Liver (tissue), 9 donors: Measurements from ENCODE around the gene RASAL2. TPM values are rescaled to one million over a fixed set of nuclear protein-coding genes. Genes with fewer than 3 reads are reported as not detected.

Experiments
- DNase-seq: peaks from one replicate; pipeline ENCODE4 v3.0.0-alpha.2; 2017; ENCODE audit warnings: low spot score
- H3K27ac ChIP-seq, 2 donors: one replicate each; pipeline ENCODE4 v1.7.0; 2013; ENCODE audit warnings: inconsistent platforms in 2 of 2, low read length in 2 of 2, control low read depth in 1 of 2, low read depth in 1 of 2, mild to moderate bottlenecking in 1 of 2
- H3K27me3 ChIP-seq, 4 donors: one replicate each; pipeline versions ENCODE4 v1.6.1 to v1.7.0; 2013; ENCODE audit warnings: low read length in 3 of 4, inconsistent platforms in 1 of 4, mild to moderate bottlenecking in 1 of 4, moderate library complexity in 1 of 4; ENCODE audit not compliant: control insufficient read depth in 4 of 4, insufficient read depth in 4 of 4
- H3K36me3 ChIP-seq, 4 donors: one replicate each; pipeline versions ENCODE4 v1.6.1 to v1.7.0; 2013; ENCODE audit warnings: low read length in 3 of 4, mild to moderate bottlenecking in 3 of 4, low read depth in 1 of 4, moderate library complexity in 1 of 4; ENCODE audit not compliant: control insufficient read depth in 4 of 4, insufficient read depth in 3 of 4
- H3K4me1 ChIP-seq, 4 donors: one replicate each; pipeline versions ENCODE4 v1.6.1 to v1.7.0; 2013; ENCODE audit warnings: low read length in 3 of 4, mild to moderate bottlenecking in 3 of 4, moderate library complexity in 1 of 4; ENCODE audit not compliant: control insufficient read depth in 4 of 4, insufficient read depth in 4 of 4
- H3K4me3 ChIP-seq, 3 donors: one replicate each; pipeline versions ENCODE4 v1.6.1 to v1.7.0; 2013; ENCODE audit warnings: low read length in 3 of 3, control low read depth in 1 of 3, low read depth in 1 of 3, mild to moderate bottlenecking in 1 of 3
- H3K9ac ChIP-seq, 2 donors: one replicate each; pipeline ENCODE4 v1.7.0; 2013; ENCODE audit warnings: low read length in 2 of 2, mild to moderate bottlenecking in 2 of 2, moderate library complexity in 2 of 2, control low read depth in 1 of 2, low read depth in 1 of 2
- H3K9me3 ChIP-seq, 4 donors: one replicate each; pipeline versions ENCODE4 v1.6.1 to v1.7.0; 2013; ENCODE audit warnings: low read length in 3 of 4; ENCODE audit not compliant: control insufficient read depth in 4 of 4
- ATF3 ChIP-seq: IDR thresholded peaks from 2 replicates; pipeline ENCODE4 v1.6.1; 2016; ENCODE audit warnings: antibody characterized with exemption
- CTCF ChIP-seq: fragments of 150-350 bp; IDR thresholded peaks from 2 replicates; pipeline ENCODE4 v1.5.1; 2017; ENCODE audit warnings: improper control_type of control experiment, low read depth, low read length; ENCODE audit not compliant: missing input control
- EGR1 ChIP-seq, 2 donors: IDR thresholded peaks; 2 replicates each; pipeline ENCODE4 v1.6.1; 2016 to 2018; ENCODE audit warnings: antibody characterized with exemption in 2 of 2, low read depth in 2 of 2
- FOXA1 ChIP-seq: IDR thresholded peaks from 2 replicates; pipeline ENCODE4 v1.6.1; 2016; ENCODE audit warnings: antibody characterized with exemption
- FOXA2 ChIP-seq: IDR thresholded peaks from 2 replicates; pipeline ENCODE4 v1.6.1; 2016; ENCODE audit warnings: antibody characterized with exemption
- GABPA ChIP-seq, 2 donors: IDR thresholded peaks in 1 of 2; conservative IDR thresholded peaks in 1 of 2; 2 replicates each; pipeline ENCODE4 v1.6.1; 2016; ENCODE audit warnings: antibody characterized with exemption in 2 of 2, mild to moderate bottlenecking in 1 of 2, moderate library complexity in 1 of 2
- HNF4A ChIP-seq, 2 donors: conservative IDR thresholded peaks; 2 replicates each; pipeline ENCODE4 v1.6.1; 2016; ENCODE audit warnings: antibody characterized with exemption in 2 of 2, mild to moderate bottlenecking in 2 of 2
- HNF4G ChIP-seq: IDR thresholded peaks from 2 replicates; pipeline ENCODE4 v1.6.1; 2016; ENCODE audit warnings: antibody characterized with exemption
- JUND ChIP-seq, 2 donors: IDR thresholded peaks; 2 replicates each; pipeline ENCODE4 v1.6.1; 2016; ENCODE audit warnings: antibody characterized with exemption in 2 of 2
- MAX ChIP-seq: IDR thresholded peaks from 2 replicates; pipeline ENCODE4 v1.6.1; 2016; ENCODE audit warnings: antibody characterized with exemption
- NR2F2 ChIP-seq: IDR thresholded peaks from 2 replicates; pipeline ENCODE4 v1.6.1; 2016; ENCODE audit warnings: antibody characterized with exemption
- RAD21 ChIP-seq, 2 donors: IDR thresholded peaks; 2 replicates each; pipeline ENCODE4 v1.6.1; 2016; ENCODE audit warnings: antibody characterized with exemption in 2 of 2, mild to moderate bottlenecking in 2 of 2
- REST ChIP-seq: IDR thresholded peaks from 2 replicates; pipeline ENCODE4 v1.6.1; 2016; ENCODE audit warnings: antibody characterized with exemption, mild to moderate bottlenecking
- RXRA ChIP-seq, 2 donors: IDR thresholded peaks; 2 replicates each; pipeline ENCODE4 v1.6.1; 2017 to 2018; ENCODE audit warnings: antibody characterized with exemption in 2 of 2, mild to moderate bottlenecking in 1 of 2
- SP1 ChIP-seq: IDR thresholded peaks from 2 replicates; pipeline ENCODE4 v1.6.1; 2018; ENCODE audit warnings: antibody characterized with exemption, mild to moderate bottlenecking
- TAF1 ChIP-seq: conservative IDR thresholded peaks from 2 replicates; pipeline ENCODE4 v1.6.1; 2016; ENCODE audit warnings: antibody characterized with exemption, mild to moderate bottlenecking
- YY1 ChIP-seq: IDR thresholded peaks from 2 replicates; pipeline ENCODE4 v1.6.1; 2016; ENCODE audit warnings: antibody characterized with exemption, mild to moderate bottlenecking
- ZBTB33 ChIP-seq: IDR thresholded peaks from 2 replicates; pipeline ENCODE4 v1.6.1; 2016; ENCODE audit warnings: antibody characterized with exemption
- WGBS: extraction: QIAGEN DNeasy Blood & Tissue Kit; methylation state at CpG from one replicate; pipeline ENCODE4 v1.1.7; 2013; 5-methylcytosine and 5-hydroxymethylcytosine counted together
- polyA plus RNA-seq, 2 donors: library from polyadenylated mRNA; stranded (reverse) in 1 of 2; unstranded in 1 of 2; fragments of 200-250 nt in 1 of 2; fragments of >200 nt in 1 of 2; fragmentation: Nextera tagmentation in 1 of 2; extraction: Ambion mirVana in 1 of 2; gene quantifications; one replicate each; pipeline versions ENCODE4 v1.2.1 to v1.2.3, GENCODE V29; 2013 to 2015
- total RNA-seq, 2 donors: library from RNA; depleted of rRNA; stranded (reverse); fragments of >200 nt; gene quantifications; one replicate each; pipeline ENCODE4 v1.2.3, GENCODE V29; 2014
- donor health status: healthy.
- donor health status: healthy.
- donor health status: healthy.
- donor health status: healthy.
- donor health status: healthy.

RASAL2 gene
- total and polyA plus RNA-seq, 4 donors = 1.8 to 8.1 (median 4.1) TPM

- Histone ChIP-seq H3K4me1 (peaks cover 0 to 17% (median 4%) of the 10 kb centered on the region in 4 donors), H3K9ac (no peak overlapping the region), H3K27me3 (no peaks in the 10 kb centered on the region), H3K4me3 (no peak overlapping the region), H3K27ac (no peak overlapping the region), H3K9me3 (no peaks in the 10 kb centered on the region), H3K36me3 (no peaks in the 10 kb centered on the region)
- WGBS = 98% methylated on average over 2 of the region's 2 CpGs
- no peak for DNase-seq
- TF ChIP-seq JUND (IDR thresholded peaks at IDR 0.05) (no peak), GABPA (IDR thresholded peaks at IDR 0.05 in 1 of 2, conservative IDR thresholded peaks at IDR 0.05 in 1 of 2) (no peak), RXRA (IDR thresholded peaks at IDR 0.05) (no peak), FOXA1 (no peak), NR2F2 (no peak), ZBTB33 (no peak), HNF4A (conservative IDR thresholded peaks at IDR 0.05) (no peak), YY1 (no peak), MAX (no peak), EGR1 (IDR thresholded peaks at IDR 0.05; ENCODE audit: low read depth in 2 of 2) (no peak), REST (no peak), FOXA2 (no peak), ATF3 (no peak), HNF4G (no peak), SP1 (no peak), RAD21 (IDR thresholded peaks at IDR 0.05) (no peak), CTCF (no peak), TAF1 (no peak)
These were observed 436.1 kb downstream of the RASAL2 start for GRCh38 chr1:178530037-178530402.
